GM12865 (cell line): ENCODE data around the gene TMEM214.

Experiments
- DNase-seq: peaks from one replicate; pipeline ENCODE4 v3.0.0; 2010; ENCODE audit warnings: low read depth
- H3K4me3 ChIP-seq: 2 replicates; pipeline ENCODE4 v1.5.1; 2011; ENCODE audit warnings: mild to moderate bottlenecking, low read depth, low read length, control low read depth
- TF ChIP-seq, protein P1 (sequence below): IDR thresholded peaks from 2 replicates; pipeline ENCODE4 v1.5.1; 2011; ENCODE audit warnings: low read length, control low read depth, low read depth, inconsistent platforms; ENCODE audit not compliant: insufficient read depth; ENCODE audit errors: missing control alignments

TMEM214 gene

DNA sequence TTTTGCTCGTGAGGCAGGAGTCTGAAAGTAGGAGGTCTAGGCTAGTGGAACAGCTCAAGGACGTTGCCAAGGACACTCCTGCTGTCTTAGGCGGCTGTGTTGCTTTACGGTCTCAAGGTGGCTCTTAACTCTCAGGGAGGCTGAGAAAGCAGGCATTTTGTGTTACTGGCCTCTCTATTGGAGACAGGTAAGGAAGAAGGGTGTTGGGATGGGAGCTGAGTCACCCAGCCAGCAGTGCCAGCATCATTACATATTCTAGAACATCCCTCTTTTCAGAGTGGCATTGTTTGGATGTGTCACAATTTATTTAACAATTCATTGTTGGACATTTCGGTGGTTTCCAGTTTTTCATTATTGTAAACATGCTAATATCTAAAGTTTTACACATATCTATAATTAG is 30.8 kb upstream of the TMEM214 start:
- H3K4me3 ChIP-seq = no peak overlapping the region
- DNase-seq = no peak
- TF ChIP-seq, protein P1, sequence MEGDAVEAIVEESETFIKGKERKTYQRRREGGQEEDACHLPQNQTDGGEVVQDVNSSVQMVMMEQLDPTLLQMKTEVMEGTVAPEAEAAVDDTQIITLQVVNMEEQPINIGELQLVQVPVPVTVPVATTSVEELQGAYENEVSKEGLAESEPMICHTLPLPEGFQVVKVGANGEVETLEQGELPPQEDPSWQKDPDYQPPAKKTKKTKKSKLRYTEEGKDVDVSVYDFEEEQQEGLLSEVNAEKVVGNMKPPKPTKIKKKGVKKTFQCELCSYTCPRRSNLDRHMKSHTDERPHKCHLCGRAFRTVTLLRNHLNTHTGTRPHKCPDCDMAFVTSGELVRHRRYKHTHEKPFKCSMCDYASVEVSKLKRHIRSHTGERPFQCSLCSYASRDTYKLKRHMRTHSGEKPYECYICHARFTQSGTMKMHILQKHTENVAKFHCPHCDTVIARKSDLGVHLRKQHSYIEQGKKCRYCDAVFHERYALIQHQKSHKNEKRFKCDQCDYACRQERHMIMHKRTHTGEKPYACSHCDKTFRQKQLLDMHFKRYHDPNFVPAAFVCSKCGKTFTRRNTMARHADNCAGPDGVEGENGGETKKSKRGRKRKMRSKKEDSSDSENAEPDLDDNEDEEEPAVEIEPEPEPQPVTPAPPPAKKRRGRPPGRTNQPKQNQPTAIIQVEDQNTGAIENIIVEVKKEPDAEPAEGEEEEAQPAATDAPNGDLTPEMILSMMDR = no peak

DNA sequence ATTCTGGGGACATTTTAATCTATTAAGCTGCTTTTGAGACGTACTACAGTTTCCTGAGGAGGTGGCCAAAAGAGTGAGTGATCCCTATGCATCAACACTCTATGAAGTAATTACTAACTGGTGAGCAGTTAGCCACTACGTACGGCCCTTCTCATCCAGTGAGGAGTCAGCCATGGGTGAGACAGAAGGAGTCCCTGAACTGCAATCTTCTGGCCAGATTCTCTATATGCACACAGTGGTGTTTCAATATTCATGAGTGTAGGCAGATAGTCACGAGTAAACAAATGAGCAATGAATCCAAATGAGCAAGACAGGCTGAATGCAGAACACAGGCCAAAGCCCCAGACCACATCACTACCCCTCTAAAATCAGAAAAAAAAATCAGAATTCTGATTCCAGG is 29.8 kb upstream of the TMEM214 start:
- H3K4me3 ChIP-seq = no peak overlapping the region
- DNase-seq = no peak
- TF ChIP-seq, protein P1 = no peak

DNA sequence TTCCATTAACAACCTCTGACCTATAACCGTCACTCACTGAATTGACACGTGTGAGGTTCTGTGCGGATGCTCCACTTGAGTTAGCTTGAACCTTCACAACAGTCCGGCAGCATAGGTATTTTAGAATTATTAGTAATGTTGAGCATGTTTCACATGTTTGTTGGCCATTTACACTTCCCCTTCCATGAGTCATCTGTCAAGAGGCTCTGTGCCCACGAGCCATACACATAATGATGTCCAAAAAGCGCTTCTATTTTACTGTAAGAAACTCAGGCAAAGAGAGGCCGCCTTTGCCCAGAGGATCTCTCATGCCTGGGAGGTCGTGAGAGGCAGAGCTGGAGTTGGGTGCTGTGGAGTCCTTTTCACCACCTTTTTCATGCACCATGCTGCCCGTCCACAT is 28.9 kb upstream of the TMEM214 start:
- H3K4me3 ChIP-seq = no peak overlapping the region
- TF ChIP-seq, protein P1 = no peak

DNA sequence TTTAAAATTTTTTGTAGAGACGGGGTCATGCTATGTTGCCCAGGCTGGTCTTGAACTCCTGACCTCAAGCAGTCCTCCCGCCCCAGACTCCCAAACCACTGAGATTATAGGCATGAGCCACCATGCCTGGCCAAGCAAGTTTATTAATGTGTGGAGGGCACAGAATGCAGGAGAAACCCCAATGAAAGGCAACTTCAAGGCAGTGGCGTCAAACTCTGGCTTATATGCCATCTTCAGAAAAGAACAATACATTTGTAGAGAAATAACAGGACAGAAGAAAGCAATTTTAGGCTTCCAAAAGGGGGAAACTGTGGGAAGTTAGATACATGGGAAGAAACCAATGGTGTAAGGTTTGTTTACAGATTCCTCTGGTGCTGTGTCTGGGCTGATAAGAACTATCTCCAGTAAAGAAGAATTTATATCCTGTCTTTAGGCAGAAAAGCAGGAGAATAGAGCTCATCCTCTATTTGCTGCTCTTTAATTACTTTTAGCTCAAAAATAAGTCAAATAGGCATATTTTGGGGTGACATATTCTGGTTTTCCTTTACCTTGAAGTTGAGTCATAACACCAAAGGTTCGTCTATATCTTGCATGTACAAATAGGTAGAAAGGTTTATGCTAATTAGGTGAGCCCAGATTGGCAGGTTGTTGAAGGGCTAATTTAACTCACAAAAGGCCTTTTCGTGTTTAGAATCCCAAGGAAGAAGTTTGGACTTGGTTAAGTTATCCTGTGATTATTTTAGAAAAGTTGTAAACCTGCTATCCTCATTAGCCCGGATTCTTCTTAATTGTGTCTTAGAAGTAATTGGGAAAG is 26.0 kb upstream of the TMEM214 start:
- TF ChIP-seq, protein P1 = no peak
- no peak for DNase-seq
- no peak overlapping the region for H3K4me3 ChIP-seq

More for the DNA sequence above, 28.9 kb upstream of the TMEM214 start:
- peak; percentile 17 for DNase-seq

DNA sequence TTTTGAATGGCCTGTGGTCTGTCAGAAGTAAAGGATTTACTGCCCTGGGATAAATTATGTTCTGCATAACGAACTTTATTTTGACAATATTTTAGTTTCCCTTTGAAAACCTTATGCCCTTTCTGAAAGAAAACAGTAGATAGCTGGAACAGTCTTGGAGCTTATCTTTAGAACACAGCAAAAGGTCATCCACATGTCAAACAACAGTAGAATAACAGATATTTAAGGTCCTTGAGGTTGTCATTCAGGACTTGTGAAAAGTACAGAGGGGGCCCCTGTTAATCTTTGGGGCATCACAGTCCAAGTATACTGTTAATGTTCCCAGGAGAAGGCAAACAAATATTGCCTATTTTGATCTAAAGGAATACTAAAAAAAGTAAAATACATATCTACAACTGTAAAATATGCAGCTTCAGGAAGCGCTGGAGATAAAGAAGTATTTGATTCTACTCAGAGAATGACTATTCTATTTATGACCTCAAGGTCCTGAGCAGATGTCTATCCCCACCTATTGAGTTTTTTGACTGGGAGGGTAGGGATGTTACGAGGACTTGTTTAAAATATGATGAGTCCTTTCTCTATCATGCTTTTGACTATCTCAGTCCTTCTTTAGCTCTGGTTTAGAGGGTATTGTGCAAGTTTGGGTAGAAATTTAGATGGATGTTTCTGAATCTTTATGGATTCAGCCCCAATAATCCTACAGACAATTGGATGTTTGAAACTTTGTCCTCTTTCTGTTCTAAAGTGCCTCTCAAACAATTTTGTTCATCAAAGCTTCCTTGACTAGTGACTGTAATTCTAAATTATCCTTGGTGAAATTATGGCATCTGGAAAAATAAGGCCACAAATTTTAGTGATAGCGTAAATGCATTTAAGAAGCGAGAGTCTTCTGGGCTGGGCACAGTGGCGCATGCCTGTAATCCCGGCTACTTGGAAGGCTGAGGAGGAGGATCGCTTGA is 25.1 kb upstream of the TMEM214 start:
- TF ChIP-seq, protein P1 = no peak
- no peak overlapping the region for H3K4me3 ChIP-seq
- DNase-seq = no peak

DNA sequence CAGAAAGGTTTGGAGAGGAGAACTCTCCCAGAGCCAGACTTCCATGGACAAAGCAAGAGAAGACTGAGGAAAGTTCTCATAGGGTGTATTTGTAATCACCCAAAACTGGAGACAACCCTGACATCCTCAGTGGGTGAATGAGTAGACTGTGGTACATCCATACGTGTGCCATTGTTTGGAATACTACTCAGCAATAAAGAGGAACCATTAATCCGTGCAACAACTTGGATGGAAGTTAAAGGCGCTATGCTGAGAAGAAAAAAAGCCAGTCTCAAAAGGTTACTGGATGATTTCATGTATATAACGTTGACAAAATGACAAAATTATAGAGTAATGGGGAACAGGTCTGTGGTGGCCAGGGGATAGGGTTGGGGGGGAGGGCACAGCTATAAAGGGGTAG is 24.1 kb upstream of the TMEM214 start:
- H3K4me3 ChIP-seq = no peak overlapping the region
- TF ChIP-seq, protein P1 = no peak
- no peak for DNase-seq
